GM12801 (cell line): ENCODE data around the gene ZNF219.
A peak's percentile ranks its signal among the peaks of the same experiment; 100 is the strongest.

ENCODE experiments used
- TF ChIP-seq, protein P1 (sequence below): IDR thresholded peaks from one replicate; pipeline ENCODE4 v1.5.1; 2011; ENCODE audit warnings: control low read depth; ENCODE audit not compliant: insufficient read length; ENCODE audit errors: extremely low read depth

Gene ZNF219

DNA sequence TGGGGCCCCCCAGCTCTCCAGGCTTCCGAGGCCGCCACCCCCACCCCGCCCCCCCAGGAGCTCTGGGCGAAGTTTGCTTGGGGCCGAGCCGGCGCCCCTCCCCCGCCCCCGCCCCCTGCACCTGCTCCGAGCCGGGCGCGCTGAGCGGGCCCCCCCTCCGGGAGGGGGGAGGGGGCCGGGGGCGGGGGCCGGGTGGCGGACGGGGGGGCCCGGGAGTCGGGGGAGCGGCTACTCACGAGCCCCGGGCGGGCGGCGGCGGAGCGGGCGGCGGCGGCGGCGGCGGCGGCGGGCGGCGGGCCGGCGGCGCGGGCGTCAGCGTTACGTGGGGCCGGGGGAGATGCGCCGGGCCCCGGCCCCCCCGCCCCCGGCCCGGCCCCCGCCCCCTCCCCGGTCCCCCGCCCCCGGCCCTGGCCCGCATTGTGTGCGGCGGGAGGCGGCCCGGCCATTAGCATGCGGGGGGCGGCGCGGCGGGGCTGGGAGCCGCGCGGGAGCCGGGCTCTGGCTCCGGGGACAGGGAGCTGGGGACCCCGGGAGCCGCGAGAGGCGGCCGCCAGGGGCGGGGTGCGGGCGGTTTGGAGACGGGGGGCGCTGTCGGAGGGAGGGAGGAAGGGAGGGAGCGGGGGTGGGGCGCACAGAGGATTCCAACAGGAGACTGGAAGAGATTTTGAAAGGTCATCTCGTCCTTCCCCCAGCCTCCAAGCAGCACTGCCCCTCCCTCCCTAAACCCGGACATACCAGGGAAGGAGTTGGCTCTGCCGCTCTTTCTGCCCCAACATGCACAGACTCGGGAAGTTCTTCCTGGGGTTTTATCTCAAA is at the start of gene ZNF219:
ZNF219 (minus strand) TSS at position 580 of the 816 bp plus-strand sequence. CDS start 5,064 bp downstream, outside the sequence.
- TF ChIP-seq, protein P1, sequence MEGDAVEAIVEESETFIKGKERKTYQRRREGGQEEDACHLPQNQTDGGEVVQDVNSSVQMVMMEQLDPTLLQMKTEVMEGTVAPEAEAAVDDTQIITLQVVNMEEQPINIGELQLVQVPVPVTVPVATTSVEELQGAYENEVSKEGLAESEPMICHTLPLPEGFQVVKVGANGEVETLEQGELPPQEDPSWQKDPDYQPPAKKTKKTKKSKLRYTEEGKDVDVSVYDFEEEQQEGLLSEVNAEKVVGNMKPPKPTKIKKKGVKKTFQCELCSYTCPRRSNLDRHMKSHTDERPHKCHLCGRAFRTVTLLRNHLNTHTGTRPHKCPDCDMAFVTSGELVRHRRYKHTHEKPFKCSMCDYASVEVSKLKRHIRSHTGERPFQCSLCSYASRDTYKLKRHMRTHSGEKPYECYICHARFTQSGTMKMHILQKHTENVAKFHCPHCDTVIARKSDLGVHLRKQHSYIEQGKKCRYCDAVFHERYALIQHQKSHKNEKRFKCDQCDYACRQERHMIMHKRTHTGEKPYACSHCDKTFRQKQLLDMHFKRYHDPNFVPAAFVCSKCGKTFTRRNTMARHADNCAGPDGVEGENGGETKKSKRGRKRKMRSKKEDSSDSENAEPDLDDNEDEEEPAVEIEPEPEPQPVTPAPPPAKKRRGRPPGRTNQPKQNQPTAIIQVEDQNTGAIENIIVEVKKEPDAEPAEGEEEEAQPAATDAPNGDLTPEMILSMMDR, result no peak

DNA sequence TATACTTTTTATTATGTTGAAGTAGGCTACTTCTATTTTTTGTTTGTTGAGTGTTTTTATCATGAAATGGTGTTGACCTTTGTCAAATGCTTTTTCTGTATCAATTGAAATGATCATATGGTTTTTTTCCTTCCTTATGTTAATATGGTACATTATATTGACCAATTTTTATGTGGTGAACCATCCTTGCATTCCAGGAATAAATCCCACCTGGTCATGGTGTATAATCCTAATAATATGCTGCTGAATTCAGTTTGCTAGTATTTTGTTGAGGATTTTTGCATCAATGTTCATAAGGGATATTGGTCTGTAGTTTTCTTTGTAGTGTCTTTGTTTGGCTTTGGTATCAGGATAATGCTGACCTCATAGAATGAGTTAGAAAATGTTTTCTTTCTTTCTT is 47.0 kb upstream of the ZNF219 start:
- TF ChIP-seq, protein P1, result no peak

DNA sequence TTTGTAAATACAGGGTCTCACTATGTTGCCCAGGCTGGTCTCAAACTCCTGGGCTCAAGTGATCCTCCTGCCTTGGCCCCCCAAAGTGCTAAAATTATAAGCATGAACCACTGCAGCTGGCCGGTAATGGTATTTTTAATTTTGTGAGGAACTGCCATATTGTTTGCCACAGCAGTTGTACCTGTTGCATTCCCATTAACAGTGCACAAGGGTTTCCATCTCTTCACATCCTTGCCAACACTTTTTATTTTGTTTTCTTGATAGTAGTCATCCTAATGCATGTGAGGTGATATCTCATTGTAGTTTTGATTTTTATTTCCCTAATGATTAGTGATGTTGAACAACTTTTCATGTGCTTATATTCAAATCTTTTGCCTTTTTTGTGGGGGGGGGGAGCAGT is 43.9 kb upstream of the ZNF219 start:
- TF ChIP-seq, protein P1, result no peak

DNA sequence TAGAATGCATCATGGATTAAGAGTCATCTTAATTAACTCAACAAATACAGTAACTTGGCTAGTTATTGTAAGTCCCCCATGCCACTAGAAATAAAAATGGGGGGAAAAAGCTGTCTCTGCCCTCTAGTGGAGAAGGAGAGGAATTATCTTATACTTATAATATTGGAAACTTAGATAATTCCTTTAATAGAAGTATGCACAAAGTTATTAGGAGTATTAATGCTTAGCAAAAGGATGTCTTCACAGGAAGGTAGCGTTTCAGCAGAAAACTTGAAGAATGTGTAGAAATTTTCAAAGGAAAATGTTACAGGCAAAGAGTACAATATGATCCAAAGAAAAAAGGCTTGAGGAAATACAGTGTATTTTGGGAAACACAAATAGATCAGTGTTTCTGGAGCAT is 37.6 kb upstream of the ZNF219 start:
- TF ChIP-seq, protein P1, result peak; percentile 23

DNA sequence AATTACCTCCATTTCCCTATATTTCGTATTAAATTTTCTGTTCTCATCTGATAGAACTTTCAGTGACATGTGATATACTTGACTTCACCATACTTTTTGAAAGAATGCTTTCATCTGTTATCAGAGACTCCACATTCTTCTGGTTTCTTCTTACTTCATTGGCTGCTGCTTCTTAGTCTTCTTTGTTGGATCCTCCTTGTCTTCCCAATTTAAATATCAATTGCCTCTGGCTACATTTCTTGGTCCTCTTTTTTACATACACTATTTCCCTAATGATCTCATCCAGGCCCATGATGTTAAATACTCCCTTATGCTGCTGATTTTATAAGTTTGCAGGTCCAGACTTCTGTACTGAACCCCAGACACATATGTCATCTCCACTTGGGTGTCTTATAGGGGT is 35.4 kb upstream of the ZNF219 start:
- TF ChIP-seq, protein P1, result no peak

DNA sequence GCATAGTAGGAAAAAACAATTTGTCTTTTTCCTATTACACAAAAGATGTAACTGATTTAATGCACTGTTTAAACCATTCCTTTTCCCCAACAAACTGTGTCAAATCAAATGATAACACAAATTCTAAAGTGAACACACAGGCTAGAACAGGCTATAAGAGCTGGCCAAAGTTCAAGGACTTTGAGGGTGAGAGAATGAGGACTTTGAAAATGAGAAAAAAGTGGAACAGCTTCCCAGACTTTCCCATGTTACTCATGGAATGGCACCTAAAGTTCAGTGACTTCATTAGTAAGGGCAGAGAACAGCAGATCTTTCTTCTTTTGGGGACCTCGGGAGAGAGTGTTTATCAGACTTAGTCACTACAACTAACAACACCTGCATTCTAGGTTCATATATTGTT is 25.0 kb upstream of the ZNF219 start:
- TF ChIP-seq, protein P1, result no peak

DNA sequence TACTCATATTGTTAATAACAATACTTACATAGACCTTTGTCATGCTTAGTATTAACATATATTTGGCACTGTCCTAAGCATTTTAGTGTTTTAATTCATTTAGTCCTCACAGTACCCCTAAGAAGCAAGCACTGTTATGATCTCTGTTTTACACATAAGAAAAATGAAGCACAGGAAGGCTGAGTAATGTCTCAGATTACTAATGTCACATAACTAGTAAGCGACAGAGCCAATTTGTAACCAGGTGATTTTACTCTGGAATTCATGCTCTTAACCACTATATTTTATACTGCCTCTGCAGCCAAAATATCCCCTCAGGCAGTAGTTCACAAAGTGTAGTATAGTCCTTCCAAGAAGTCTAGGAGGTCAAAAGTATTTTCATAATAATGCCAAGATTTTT is 22.7 kb upstream of the ZNF219 start:
- TF ChIP-seq, protein P1, result no peak
